Measurements from ENCODE around the gene EIF4E2.

EIF4E2 gene

GRCh38 chr2:232538671-232539070 lies 11.8 kb upstream of the EIF4E2 start:
- no peak for DNase-seq (ENCODE audit: low read depth, low spot score)

DNA sequence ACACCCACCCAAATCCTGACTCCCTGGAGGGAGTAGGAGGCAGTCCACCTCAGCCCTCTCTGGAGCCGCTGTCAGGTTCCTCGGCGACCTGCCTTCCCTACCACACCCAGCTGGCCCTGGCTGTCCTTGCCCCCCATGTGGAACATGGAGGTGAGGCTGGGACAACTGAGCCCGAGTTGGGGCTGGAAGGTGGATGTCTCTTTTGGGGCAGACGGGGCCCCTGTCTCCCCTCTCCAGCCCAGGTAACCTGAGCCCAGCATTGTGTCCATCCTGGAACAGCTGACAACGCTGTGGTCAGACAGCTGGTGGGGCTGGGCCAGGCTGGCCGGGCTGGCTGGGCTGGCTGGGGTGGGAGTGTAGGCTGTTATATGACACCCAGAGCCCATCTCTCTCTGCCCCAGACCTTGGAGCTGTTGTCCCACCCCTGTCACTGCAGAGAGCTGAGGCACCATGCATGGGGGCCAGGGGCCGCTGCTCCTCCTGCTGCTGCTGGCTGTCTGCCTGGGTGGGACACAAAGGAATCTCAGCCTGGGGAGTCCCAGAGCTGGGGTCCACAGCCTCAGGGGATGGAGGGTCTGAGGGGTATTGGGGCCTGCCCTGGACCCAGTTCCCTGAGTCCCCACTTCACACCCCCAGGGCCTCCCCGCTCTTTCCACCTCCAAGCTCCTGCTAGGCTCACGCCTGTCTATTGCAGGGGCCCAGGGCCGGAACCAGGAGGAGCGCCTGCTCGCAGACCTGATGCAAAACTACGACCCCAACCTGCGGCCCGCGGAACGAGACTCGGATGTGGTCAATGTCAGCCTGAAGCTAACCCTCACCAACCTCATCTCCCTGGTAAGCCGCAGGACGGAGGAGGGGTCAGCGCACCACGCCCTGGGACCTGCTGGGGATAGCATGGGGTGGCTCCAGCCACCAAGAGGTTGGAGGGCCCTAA lies 10.9 kb upstream of the EIF4E2 start, which contains the start of gene CHRNG:
Gene CHRNG, plus strand, starts transcription at position 395 of the 934 bp plus-strand sequence. Its CDS starts 56 bp downstream, at position 451.
- H3K36me3 ChIP-seq (ENCODE audit: insufficient read depth, low read length): no peaks in the 10 kb centered on the region
- H3K9me3 ChIP-seq (ENCODE audit: low read depth, low read length): no peaks in the 10 kb centered on the region
- H3K27ac ChIP-seq: no peak within 1 kb of the TSS
- no peak within 1 kb of the TSS for H3K9ac ChIP-seq (ENCODE audit: insufficient read length)
- DNase-seq (ENCODE audit: low read depth, low spot score): no peak
- no peak within 1 kb of the TSS for H3K4me3 ChIP-seq
- TF ChIP-seq EZH2 (IDR thresholded peaks at IDR 0.05) (no peak), POLR2AphosphoS5 (IDR thresholded peaks at IDR 0.05; ENCODE audit: borderline replicate concordance, low read depth, low read length) (no peak), FOXP2 (optimal IDR thresholded peaks at IDR 0.05; ENCODE audit: control extremely low read depth, extremely low read length, insufficient read depth) (no peak)

More at GRCh38 chr2:232538671-232539070, 11.8 kb upstream of the EIF4E2 start:
- no peak overlapping the region for H3K27ac ChIP-seq
- no peak overlapping the region for H3K9ac ChIP-seq (ENCODE audit: insufficient read length)
- TF ChIP-seq POLR2AphosphoS5 (IDR thresholded peaks at IDR 0.05; ENCODE audit: borderline replicate concordance, low read depth, low read length): no peak
- no peak for TF ChIP-seq EZH2 (IDR thresholded peaks at IDR 0.05)
- TF ChIP-seq FOXP2 (optimal IDR thresholded peaks at IDR 0.05; ENCODE audit: control extremely low read depth, extremely low read length, insufficient read depth): no peak
- H3K9me3 ChIP-seq (ENCODE audit: low read depth, low read length): no peaks in the 10 kb centered on the region
- H3K4me3 ChIP-seq: no peak overlapping the region
- no peaks in the 10 kb centered on the region for H3K36me3 ChIP-seq (ENCODE audit: insufficient read depth, low read length)

- H3K4me3 ChIP-seq: no peak overlapping the region
- H3K9ac ChIP-seq (ENCODE audit: insufficient read length): no peak overlapping the region
- no peak overlapping the region for H3K27ac ChIP-seq
- DNase-seq (ENCODE audit: low read depth, low spot score): no peak
- no peaks in the 10 kb centered on the region; the same call in 1 of the 2 replicates for H3K36me3 ChIP-seq (ENCODE audit: insufficient read depth, low read length)
- no peaks in the 10 kb centered on the region for H3K9me3 ChIP-seq (ENCODE audit: low read depth, low read length)
- TF ChIP-seq POLR2AphosphoS5 (IDR thresholded peaks at IDR 0.05; ENCODE audit: borderline replicate concordance, low read depth, low read length) (no peak), FOXP2 (optimal IDR thresholded peaks at IDR 0.05; ENCODE audit: control extremely low read depth, extremely low read length, insufficient read depth) (no peak), EZH2 (IDR thresholded peaks at IDR 0.05) (no peak)
Measured at GRCh38 chr2:232540441-232541041, 9.9 kb upstream of the EIF4E2 start.

- Histone ChIP-seq H3K36me3 (ENCODE audit: insufficient read depth, low read length) (no peaks in the 10 kb centered on the region; the same call in 1 of the 2 replicates), H3K9me3 (ENCODE audit: low read depth, low read length) (no peaks in the 10 kb centered on the region), H3K4me3 (no peak overlapping the region), H3K27ac (no peak overlapping the region), H3K9ac (ENCODE audit: insufficient read length) (no peak overlapping the region)
- TF ChIP-seq EZH2 (IDR thresholded peaks at IDR 0.05) (no peak), FOXP2 (optimal IDR thresholded peaks at IDR 0.05; ENCODE audit: control extremely low read depth, extremely low read length, insufficient read depth) (no peak), POLR2AphosphoS5 (IDR thresholded peaks at IDR 0.05; ENCODE audit: borderline replicate concordance, low read depth, low read length) (no peak; the same call in 1 of the 2 replicates)
- no peak for DNase-seq (ENCODE audit: low read depth, low spot score)
Measured at GRCh38 chr2:232541195-232541960, 9.1 kb upstream of the EIF4E2 start.

- Histone ChIP-seq H3K4me3 (no peak overlapping the region), H3K9me3 (ENCODE audit: low read depth, low read length) (no peaks in the 10 kb centered on the region), H3K9ac (ENCODE audit: insufficient read length) (no peak overlapping the region), H3K27ac (no peak overlapping the region), H3K36me3 (ENCODE audit: insufficient read depth, low read length) (peaks cover 4% of the 10 kb centered on the region; the same call in 1 of the 2 replicates)
- TF ChIP-seq POLR2AphosphoS5 (IDR thresholded peaks at IDR 0.05; ENCODE audit: borderline replicate concordance, low read depth, low read length) (no peak), FOXP2 (optimal IDR thresholded peaks at IDR 0.05; ENCODE audit: control extremely low read depth, extremely low read length, insufficient read depth) (no peak), EZH2 (IDR thresholded peaks at IDR 0.05) (no peak)
- DNase-seq (ENCODE audit: low read depth, low spot score): no peak
Measured at GRCh38 chr2:232541961-232542714, 8.4 kb upstream of the EIF4E2 start.

- Histone ChIP-seq H3K9me3 (ENCODE audit: low read depth, low read length) (no peaks in the 10 kb centered on the region), H3K4me3 (no peak overlapping the region), H3K36me3 (ENCODE audit: insufficient read depth, low read length) (peaks cover 12% of the 10 kb centered on the region), H3K9ac (ENCODE audit: insufficient read length) (no peak overlapping the region), H3K27ac (no peak overlapping the region)
- TF ChIP-seq FOXP2 (optimal IDR thresholded peaks at IDR 0.05; ENCODE audit: control extremely low read depth, extremely low read length, insufficient read depth) (no peak), EZH2 (IDR thresholded peaks at IDR 0.05) (no peak), POLR2AphosphoS5 (IDR thresholded peaks at IDR 0.05; ENCODE audit: borderline replicate concordance, low read depth, low read length) (no peak; the same call in none of the 2 replicates)
- DNase-seq (ENCODE audit: low read depth, low spot score): no peak
Measured at GRCh38 chr2:232542715-232543467, 7.6 kb upstream of the EIF4E2 start.

GRCh38 chr2:232543491-232543890 lies 7.0 kb upstream of the EIF4E2 start:
- no peak for DNase-seq (ENCODE audit: low read depth, low spot score)
- no peak overlapping the region for H3K27ac ChIP-seq

More at GRCh38 chr2:232543491-232543890, 7.0 kb upstream of the EIF4E2 start:
- Histone ChIP-seq H3K4me3 (no peak overlapping the region), H3K9me3 (ENCODE audit: low read depth, low read length) (no peaks in the 10 kb centered on the region; the same call in 1 of the 2 replicates), H3K36me3 (ENCODE audit: insufficient read depth, low read length) (peaks cover 18% of the 10 kb centered on the region), H3K9ac (ENCODE audit: insufficient read length) (no peak overlapping the region)
- TF ChIP-seq FOXP2 (optimal IDR thresholded peaks at IDR 0.05; ENCODE audit: control extremely low read depth, extremely low read length, insufficient read depth) (no peak), POLR2AphosphoS5 (IDR thresholded peaks at IDR 0.05; ENCODE audit: borderline replicate concordance, low read depth, low read length) (0 out of 2 replicates have a peak, but pooled peaks have one; percentile 5)

Data from SK-N-MC (cell line).